DND-41 (cell line): ENCODE data around the gene SHISA9.

Experiments
- ATAC-seq: fragments of 200-7000 bp; cut with Tn5 transposase; 3 replicates; pipeline ENCODE4 v1.9.1; 2021; ENCODE audit warnings: low read depth; ENCODE audit not compliant: insufficient read depth
- DNase-seq: peaks from one replicate; pipeline ENCODE4 v3.0.0-alpha.2; 2020
- H2AFZ ChIP-seq: 2 replicates; pipeline ENCODE4 v1.6.0; 2012; ENCODE audit warnings: low read depth, low read length
- H3K27ac ChIP-seq: 2 replicates; pipeline ENCODE4 v1.5.1; 2012; ENCODE audit warnings: low read length, inconsistent platforms
- H3K27me3 ChIP-seq: fragments of 200-600 bp; sonication (generic); 2 replicates; pipeline ENCODE4 v1.6.0; 2012; ENCODE audit warnings: low read length, mild to moderate bottlenecking, inconsistent platforms; ENCODE audit not compliant: insufficient read depth, poor library complexity
- H3K36me3 ChIP-seq: 2 replicates; pipeline ENCODE4 v1.5.1; 2012; ENCODE audit warnings: low read length, inconsistent platforms; ENCODE audit not compliant: insufficient read depth
- H3K4me1 ChIP-seq: 2 replicates; pipeline ENCODE4 v1.5.1; 2012; ENCODE audit warnings: mild to moderate bottlenecking, low read length; ENCODE audit not compliant: insufficient read depth
- H3K4me2 ChIP-seq: 2 replicates; pipeline ENCODE4 v1.6.0; 2012; ENCODE audit warnings: mild to moderate bottlenecking, moderate library complexity, low read length, inconsistent platforms; ENCODE audit not compliant: insufficient read depth
- H3K4me3 ChIP-seq, 2 experiments: fragments of 200-600 bp in 1 of 2; shearing (Covaris generic) in 1 of 2; 2 replicates each; pipeline ENCODE4 v1.5.1; 2012 to 2016; ENCODE audit warnings: inconsistent platforms in 2 of 2, low read length in 2 of 2, mild to moderate bottlenecking in 2 of 2, low read depth in 1 of 2, moderate library complexity in 1 of 2
- H3K79me2 ChIP-seq: 2 replicates; pipeline ENCODE4 v1.6.0; 2012; ENCODE audit warnings: low read length, inconsistent platforms; ENCODE audit not compliant: insufficient read depth
- H3K9ac ChIP-seq: 2 replicates; pipeline ENCODE4 v1.6.0; 2012; ENCODE audit warnings: low read depth, mild to moderate bottlenecking, inconsistent platforms, low read length, moderate library complexity
- H3K9me3 ChIP-seq: 2 replicates; pipeline ENCODE4 v1.5.1; 2012; ENCODE audit warnings: low read length, moderate library complexity, mild to moderate bottlenecking, inconsistent platforms; ENCODE audit not compliant: insufficient read depth, severe bottlenecking
- H4K20me1 ChIP-seq: 2 replicates; pipeline ENCODE4 v1.6.0; 2012; ENCODE audit warnings: low read length; ENCODE audit not compliant: insufficient read depth
- CTCF ChIP-seq: IDR thresholded peaks from 2 replicates; pipeline ENCODE4 v1.5.1; 2012; ENCODE audit warnings: borderline replicate concordance, low read length, moderate library complexity, mild to moderate bottlenecking; ENCODE audit not compliant: poor library complexity, severe bottlenecking; ENCODE audit errors: extremely low read depth
- EZH2 ChIP-seq: IDR thresholded peaks from 3 replicates; pipeline ENCODE4 v1.6.1; 2012; ENCODE audit warnings: borderline replicate concordance, low read depth, mild to moderate bottlenecking, moderate library complexity, low read length, inconsistent platforms; ENCODE audit not compliant: severe bottlenecking

Gene SHISA9

DNA sequence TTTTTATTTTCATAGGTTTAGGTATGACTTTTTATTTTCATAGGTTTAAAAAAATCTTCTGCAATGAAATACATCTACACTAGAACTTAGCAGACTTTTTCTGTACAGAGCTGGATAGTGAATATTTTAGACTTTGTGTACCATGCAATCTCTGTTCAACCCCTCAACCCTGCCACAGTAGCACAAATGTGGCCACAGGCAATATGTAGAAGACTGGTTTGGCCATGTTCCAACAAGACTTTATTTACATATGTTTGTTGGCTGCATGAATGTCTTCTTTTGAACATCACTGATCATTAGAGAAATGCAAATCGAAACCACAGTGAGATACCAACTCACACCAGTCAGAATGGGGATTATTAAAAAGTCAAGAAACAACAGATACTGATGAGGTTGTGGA, 229.2 kb downstream of the SHISA9 start:
- no peak for ATAC-seq
- no peak overlapping the region for H2AFZ ChIP-seq
- TF ChIP-seq CTCF (no peak), EZH2 (no peak)
- H3K4me3 ChIP-seq = no peak overlapping the region
- no peaks in the 10 kb centered on the region for H3K79me2 ChIP-seq
- DNase-seq = no peak
- H4K20me1 ChIP-seq = no peaks in the 10 kb centered on the region
- no peaks in the 10 kb centered on the region for H3K4me1 ChIP-seq
- H3K9me3 ChIP-seq = no peaks in the 10 kb centered on the region
- no peaks in the 10 kb centered on the region for H3K36me3 ChIP-seq
- no peak overlapping the region for H3K4me2 ChIP-seq
- H3K27ac ChIP-seq = no peak overlapping the region
- no peaks in the 10 kb centered on the region for H3K27me3 ChIP-seq
- no peak overlapping the region for H3K9ac ChIP-seq

DNA sequence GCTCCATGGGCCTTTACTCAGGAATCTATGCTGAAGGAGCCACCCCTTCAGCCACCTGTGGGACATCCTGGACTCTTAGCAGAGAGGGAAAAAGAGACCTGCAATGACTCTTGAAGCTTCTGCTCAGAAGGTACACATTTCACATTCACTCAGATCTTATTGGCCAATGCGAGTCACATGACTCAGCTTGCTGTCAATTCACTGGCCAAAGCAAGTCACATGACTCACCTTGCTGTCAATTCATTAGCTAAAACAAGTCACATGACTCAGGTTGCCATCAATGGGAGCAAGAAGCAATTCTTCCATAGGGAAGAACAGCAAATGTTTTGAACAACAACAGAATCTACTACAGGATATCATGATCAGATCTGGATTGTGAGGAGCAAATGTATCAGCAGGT, 233.4 kb downstream of the SHISA9 start:
- no peaks in the 10 kb centered on the region for H3K27me3 ChIP-seq
- no peak overlapping the region for H2AFZ ChIP-seq
- no peaks in the 10 kb centered on the region for H3K36me3 ChIP-seq
- no peak overlapping the region for H3K9ac ChIP-seq
- H3K4me3 ChIP-seq = no peak overlapping the region
- ATAC-seq (no peak), DNase-seq (no peak)
- no peak overlapping the region for H3K27ac ChIP-seq
- no peaks in the 10 kb centered on the region for H3K9me3 ChIP-seq
- no peaks in the 10 kb centered on the region for H3K4me1 ChIP-seq
- no peaks in the 10 kb centered on the region for H4K20me1 ChIP-seq
- H3K4me2 ChIP-seq = no peak overlapping the region
- TF ChIP-seq EZH2 (no peak), CTCF (no peak)
- no peaks in the 10 kb centered on the region for H3K79me2 ChIP-seq

DNA sequence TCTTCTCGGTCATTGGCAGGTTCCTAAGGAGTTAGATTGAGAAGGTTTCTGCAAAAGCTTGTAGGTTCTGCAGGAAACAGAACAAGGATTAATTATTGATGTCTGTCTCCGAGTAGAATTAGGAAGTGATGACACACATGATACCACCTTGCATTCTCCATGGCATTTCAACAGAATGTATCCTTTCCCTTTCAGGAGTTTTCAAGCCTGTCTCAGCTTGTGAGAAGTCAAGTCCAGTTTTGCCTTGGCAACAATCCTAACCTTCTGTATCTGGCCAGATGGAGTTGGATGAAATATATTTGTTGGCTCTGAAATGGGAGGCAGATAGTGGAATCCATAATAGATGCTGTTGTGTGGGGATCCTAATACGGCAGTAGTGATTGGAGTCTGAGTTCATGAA, 235.5 kb downstream of the SHISA9 start:
- Histone ChIP-seq H3K36me3 (no peaks in the 10 kb centered on the region), H3K27me3 (no peaks in the 10 kb centered on the region), H3K9me3 (no peaks in the 10 kb centered on the region), H3K9ac (no peak overlapping the region), H3K4me2 (no peak overlapping the region), H3K79me2 (no peaks in the 10 kb centered on the region), H2AFZ (no peak overlapping the region), H4K20me1 (no peaks in the 10 kb centered on the region), H3K27ac (no peak overlapping the region), H3K4me3 (no peak overlapping the region), H3K4me1 (no peaks in the 10 kb centered on the region)
- DNase-seq = no peak
- no peak for TF ChIP-seq EZH2
- ATAC-seq = no peak

GRCh38 chr16:13138528-13138927, 237.1 kb downstream of the SHISA9 start:
- Histone ChIP-seq H3K4me1 (no peaks in the 10 kb centered on the region), H3K27ac (no peak overlapping the region), H3K27me3 (no peaks in the 10 kb centered on the region), H3K4me3 (no peak overlapping the region), H3K36me3 (no peaks in the 10 kb centered on the region), H3K9me3 (no peaks in the 10 kb centered on the region), H2AFZ (no peak overlapping the region), H4K20me1 (no peaks in the 10 kb centered on the region), H3K4me2 (no peak overlapping the region), H3K9ac (no peak overlapping the region), H3K79me2 (no peaks in the 10 kb centered on the region)
- ATAC-seq (no peak), DNase-seq (no peak)
- TF ChIP-seq CTCF (no peak), EZH2 (no peak)
